Ishikawa (cell line): Measurements from ENCODE around the gene ZFP36L2.

ENCODE experiments used
- CEBPB ChIP-seq: IDR thresholded peaks from 2 replicates; pipeline ENCODE4 v1.6.1; 2012
- CREB1 ChIP-seq: IDR thresholded peaks from 2 replicates; pipeline ENCODE4 v1.6.1; 2012; ENCODE audit warnings: low read depth
- EGR1 ChIP-seq: IDR thresholded peaks from 2 replicates; pipeline ENCODE4 v1.6.1; 2012
- EP300 ChIP-seq: IDR thresholded peaks from 2 replicates; pipeline ENCODE4 v1.6.1; 2012; ENCODE audit warnings: borderline replicate concordance
- FOXM1 ChIP-seq: IDR thresholded peaks from 2 replicates; pipeline ENCODE4 v1.6.1; 2012; ENCODE audit warnings: low read depth, borderline replicate concordance
- MAX ChIP-seq: IDR thresholded peaks from 2 replicates; pipeline ENCODE4 v1.6.1; 2012
- NFIC ChIP-seq: IDR thresholded peaks from 2 replicates; pipeline ENCODE4 v1.6.1; 2012
- RAD21 ChIP-seq: IDR thresholded peaks from 2 replicates; pipeline ENCODE4 v1.6.1; 2012; ENCODE audit warnings: low read depth
- REST ChIP-seq: IDR thresholded peaks from 2 replicates; pipeline ENCODE4 v1.6.1; 2012; ENCODE audit warnings: low read depth, mild to moderate bottlenecking
- TAF1 ChIP-seq: IDR thresholded peaks from 2 replicates; pipeline ENCODE4 v1.6.1; 2012; ENCODE audit warnings: low read depth, mild to moderate bottlenecking
- TCF12 ChIP-seq: IDR thresholded peaks from 2 replicates; pipeline ENCODE4 v1.6.1; 2012; ENCODE audit warnings: low read depth
- TEAD4 ChIP-seq: IDR thresholded peaks from 2 replicates; pipeline ENCODE4 v1.6.1; 2012
- YY1 ChIP-seq: IDR thresholded peaks from 2 replicates; pipeline ENCODE4 v1.6.1; 2012; ENCODE audit warnings: low read depth
- ZBTB7A ChIP-seq: IDR thresholded peaks from 2 replicates; pipeline ENCODE4 v1.6.1; 2012; ENCODE audit warnings: low read depth
- TF ChIP-seq, protein P1 (sequence below): IDR thresholded peaks from 2 replicates; pipeline ENCODE4 v1.6.1; 2012

Gene ZFP36L2

DNA sequence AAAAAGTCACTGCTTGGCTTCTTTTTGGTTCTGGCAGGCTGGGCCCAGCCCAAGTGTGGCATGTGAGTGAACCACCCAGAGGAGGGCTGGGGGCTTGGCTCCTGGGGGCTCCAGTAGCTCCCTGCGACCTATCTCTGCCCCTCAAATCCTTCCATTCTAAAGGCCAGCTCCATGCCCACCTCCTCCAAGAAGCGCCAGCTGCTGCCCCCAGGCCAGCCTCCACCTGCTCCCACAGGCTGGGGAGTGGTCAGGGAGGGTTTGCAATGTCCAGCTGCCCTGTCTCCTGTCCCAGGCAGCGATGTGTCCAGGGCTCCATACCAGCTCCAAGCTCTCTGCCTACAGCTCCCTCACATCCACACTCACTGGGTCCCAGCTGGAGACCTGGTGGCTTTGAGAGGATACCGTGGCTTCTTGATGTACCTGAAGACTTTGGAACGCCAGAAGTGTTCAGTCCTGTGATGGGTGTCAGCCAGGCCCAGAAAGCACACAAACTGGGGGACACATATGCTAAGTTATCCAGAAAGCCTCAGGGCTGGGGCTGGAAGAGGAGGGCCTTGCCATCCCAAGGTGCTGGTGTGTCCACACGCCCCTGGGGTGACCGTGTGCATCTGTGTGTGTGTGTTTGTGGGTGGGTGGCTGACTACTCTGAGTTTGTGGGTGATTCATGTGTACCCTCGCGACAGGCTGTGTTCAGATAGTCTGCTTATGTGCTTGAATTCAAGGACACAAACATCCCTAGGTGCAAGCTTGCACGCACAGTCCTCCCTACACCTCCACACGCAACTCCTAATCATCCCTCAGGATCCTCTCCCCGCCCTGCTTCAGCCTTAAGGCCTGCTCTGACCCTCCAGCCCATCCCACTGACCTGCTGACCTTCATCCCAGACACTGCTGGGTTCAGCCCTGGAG lies 33.4 kb downstream of the ZFP36L2 start:
- TF ChIP-seq NFIC (no peak), ZBTB7A (no peak), TEAD4 (no peak), MAX (no peak), REST (no peak), TAF1 (no peak), RAD21 (no peak)

DNA sequence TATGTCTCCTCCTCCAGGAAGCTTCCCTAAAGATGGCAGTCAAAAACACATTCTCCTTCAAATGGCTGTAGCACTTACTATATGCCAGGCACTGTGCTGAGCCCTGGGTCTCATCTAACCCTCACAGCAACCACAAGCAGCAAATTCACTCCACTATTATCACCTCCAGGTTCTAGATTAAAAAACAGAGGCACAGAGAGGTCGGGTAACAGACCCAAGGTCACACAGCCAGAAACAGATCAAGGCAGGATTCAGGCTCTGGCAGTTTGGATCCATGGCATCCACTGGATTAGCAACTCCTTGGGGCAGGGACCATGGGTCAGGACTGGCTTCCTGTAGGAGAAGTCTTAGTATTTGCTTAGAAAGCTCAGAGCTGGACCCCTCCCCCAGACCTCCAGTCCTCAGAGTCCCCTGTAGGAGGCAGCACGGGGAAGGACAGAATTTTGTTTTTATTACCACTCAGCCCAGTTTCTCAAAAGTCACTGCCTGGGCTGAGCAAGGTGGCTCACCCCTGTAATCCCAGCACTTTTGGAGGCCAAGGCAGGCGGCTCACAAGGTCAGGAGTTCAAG lies 34.4 kb downstream of the ZFP36L2 start:
- TF ChIP-seq MAX = no peak
- no peak for TF ChIP-seq EGR1
- no peak for TF ChIP-seq TAF1
- no peak for TF ChIP-seq CREB1
- no peak for TF ChIP-seq EP300
- TF ChIP-seq ZBTB7A = no peak
- no peak for TF ChIP-seq REST

- TF ChIP-seq EGR1 = no peak
- no peak for TF ChIP-seq TAF1
- no peak for TF ChIP-seq ZBTB7A
- no peak for TF ChIP-seq EP300
- no peak for TF ChIP-seq YY1
These were observed 35.9 kb downstream of the ZFP36L2 start for GRCh38 chr2:43190311-43191052.

GRCh38 chr2:43188561-43189386 lies 37.6 kb downstream of the ZFP36L2 start:
- TF ChIP-seq TAF1 = no peak
- no peak for TF ChIP-seq ZBTB7A

DNA sequence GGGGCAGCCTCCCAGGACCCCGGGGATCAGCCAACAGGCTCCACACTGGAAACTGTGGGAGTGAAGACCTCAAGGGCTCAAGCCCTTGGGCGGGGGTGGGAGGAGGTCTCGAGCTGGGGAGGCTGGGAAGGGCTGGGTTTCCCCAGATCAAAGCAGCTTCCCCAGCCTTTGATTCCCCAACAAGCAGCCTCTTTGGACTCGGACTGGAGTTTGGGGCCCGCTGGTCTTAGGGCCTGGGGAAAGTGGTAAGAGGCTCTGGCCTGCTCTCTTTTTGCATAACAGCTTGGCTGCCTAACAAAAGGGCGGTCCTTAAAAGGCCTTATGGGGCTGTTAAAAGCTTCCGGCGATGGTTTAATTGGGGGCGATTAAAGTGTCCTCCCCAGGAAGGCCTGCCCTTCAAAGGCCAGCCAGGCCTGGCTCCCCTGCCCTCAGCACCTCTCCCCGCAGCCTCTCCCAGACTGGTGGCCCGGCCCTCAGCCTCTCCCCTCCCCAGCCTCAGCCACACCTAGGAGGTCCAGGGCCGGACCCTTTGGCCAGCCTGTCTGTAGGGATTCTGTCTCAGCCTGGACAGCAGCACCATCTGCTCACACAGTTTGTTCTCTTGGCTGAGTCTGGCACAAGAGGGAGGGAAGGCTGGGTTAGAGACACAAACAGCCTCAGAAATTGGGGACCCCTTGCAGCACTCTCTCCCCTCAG lies 39.6 kb downstream of the ZFP36L2 start:
- TF ChIP-seq MAX (no peak), CREB1 (no peak), TAF1 (no peak), REST (no peak), TCF12 (no peak), TEAD4 (no peak), RAD21 (no peak), NFIC (no peak), CEBPB (no peak), EP300 (no peak), EGR1 (no peak), YY1 (no peak), FOXM1 (no peak), ZBTB7A (no peak)
- TF ChIP-seq, protein P1, sequence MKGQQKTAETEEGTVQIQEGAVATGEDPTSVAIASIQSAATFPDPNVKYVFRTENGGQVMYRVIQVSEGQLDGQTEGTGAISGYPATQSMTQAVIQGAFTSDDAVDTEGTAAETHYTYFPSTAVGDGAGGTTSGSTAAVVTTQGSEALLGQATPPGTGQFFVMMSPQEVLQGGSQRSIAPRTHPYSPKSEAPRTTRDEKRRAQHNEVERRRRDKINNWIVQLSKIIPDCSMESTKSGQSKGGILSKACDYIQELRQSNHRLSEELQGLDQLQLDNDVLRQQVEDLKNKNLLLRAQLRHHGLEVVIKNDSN = no peak
